GM18870 (cell line): ENCODE results near the gene RSF1.
"Not testable (repeated sequence)": the region's sequence is repeated elsewhere in the genome, so short reads cannot be mapped to it uniquely, and the experiment has no call there.

Experiments
- ATAC-seq: cut with Tn5 transposase; IDR thresholded peaks from one replicate; pipeline ENCODE4 v1.9.1; 2021; ENCODE audit warnings: moderate library complexity; ENCODE audit not compliant: unreplicated experiment

RSF1 gene

GRCh38 chr11:77633926-77634325, 186.6 kb downstream of the RSF1 start:
- not testable (repeated sequence) for ATAC-seq

GRCh38 chr11:77630157-77630710, 190.3 kb downstream of the RSF1 start:
- ATAC-seq, result no peak

GRCh38 chr11:77619576-77620198, 200.8 kb downstream of the RSF1 start:
- ATAC-seq, result no peak

GRCh38 chr11:77617892-77618291, 202.6 kb downstream of the RSF1 start:
- ATAC-seq, result no peak

- ATAC-seq, result no peak
These were observed 208.6 kb downstream of the RSF1 start for GRCh38 chr11:77611921-77612320.
